Daoy (cell line): ENCODE data around the gene CLOCK. TPM values are rescaled to one million over a fixed set of nuclear protein-coding genes. Genes with fewer than 3 reads are reported as not detected.

Experiments
- DNase-seq: peaks from one replicate; pipeline ENCODE4 v3.0.0-alpha.2; 2015; ENCODE audit warnings: low read depth
- total RNA-seq: library from RNA; depleted of rRNA; stranded (reverse); fragments of >200 nt; shearing (Covaris generic); gene quantifications from 2 replicates; pipeline ENCODE4 v1.2.3, GENCODE V29; 2014

CLOCK gene
- total RNA-seq, 1 experiment from 2014 or later: 12.3 TPM

- DNase-seq: no peak
Observed at GRCh38 chr4:55545151-55545550, 1.6 kb downstream of the CLOCK start.

- no peak for DNase-seq
Observed at GRCh38 chr4:55543858-55544257, 2.9 kb downstream of the CLOCK start.

GRCh38 chr4:55540271-55540670 is 6.4 kb downstream of the CLOCK start:
- DNase-seq: no peak

- no peak for DNase-seq
Observed at GRCh38 chr4:55539658-55540057, 7.1 kb downstream of the CLOCK start.

- no peak for DNase-seq
Observed at GRCh38 chr4:55538531-55538930, 8.2 kb downstream of the CLOCK start.

- no peak for DNase-seq
Observed at GRCh38 chr4:55534306-55534705, 12.4 kb downstream of the CLOCK start.

- no peak for DNase-seq
Observed at GRCh38 chr4:55530691-55531090, 16.0 kb downstream of the CLOCK start.

GRCh38 chr4:55530167-55530566 is 16.5 kb downstream of the CLOCK start:
- DNase-seq: no peak

- DNase-seq: no peak
Observed at GRCh38 chr4:55528491-55528890, 18.2 kb downstream of the CLOCK start.

- DNase-seq: no peak
Observed at GRCh38 chr4:55524844-55525571, 21.7 kb downstream of the CLOCK start.

- no peak for DNase-seq
Observed at GRCh38 chr4:55518442-55518841, 28.3 kb downstream of the CLOCK start.

GRCh38 chr4:55517526-55518229 is 29.0 kb downstream of the CLOCK start:
- no peak for DNase-seq

GRCh38 chr4:55512922-55513571 is 33.7 kb downstream of the CLOCK start:
- no peak for DNase-seq

- DNase-seq: no peak
Observed at GRCh38 chr4:55512077-55512476, 34.6 kb downstream of the CLOCK start.

- no peak for DNase-seq
Observed at GRCh38 chr4:55510685-55511084, 36.0 kb downstream of the CLOCK start.

- no peak for DNase-seq
Observed at GRCh38 chr4:55509266-55509665, 37.4 kb downstream of the CLOCK start.

GRCh38 chr4:55507612-55508011 is 39.1 kb downstream of the CLOCK start:
- DNase-seq: no peak

GRCh38 chr4:55503169-55503568 is 43.5 kb downstream of the CLOCK start:
- peak; percentile 1 for DNase-seq

GRCh38 chr4:55500072-55500471 is 46.6 kb downstream of the CLOCK start:
- no peak for DNase-seq

- no peak for DNase-seq
Observed at GRCh38 chr4:55499495-55499894, 47.2 kb downstream of the CLOCK start.

- no peak for DNase-seq
Observed at GRCh38 chr4:55498051-55498450, 48.7 kb downstream of the CLOCK start.

GRCh38 chr4:55491486-55491885 is 55.2 kb downstream of the CLOCK start:
- DNase-seq: no peak

GRCh38 chr4:55488716-55489115 is 58.0 kb downstream of the CLOCK start:
- no peak for DNase-seq
